ENCODE results near the gene RAI14.
A peak's percentile ranks its signal among the peaks of the same experiment; 100 is the strongest.
"Not testable (repeated sequence)": the region's sequence is repeated elsewhere in the genome, so short reads cannot be mapped to it uniquely, and the experiment has no call there.

RAI14 gene

GRCh38 chr5:34695275-34696027 is 39.3 kb downstream of the RAI14 start:
- no peak for TF ChIP-seq CTCF (IDR thresholded peaks at IDR 0.05; ENCODE audit: control insufficient read depth, extremely low read depth, insufficient read depth)
- no peak overlapping the region for H3K4me3 ChIP-seq (ENCODE audit: low read depth, low read length)
- DNase-seq (ENCODE audit: low read depth) = no peak

- no peak overlapping the region for H3K4me3 ChIP-seq (ENCODE audit: low read depth, low read length)
- no peak for TF ChIP-seq CTCF (IDR thresholded peaks at IDR 0.05; ENCODE audit: control insufficient read depth, extremely low read depth, insufficient read depth)
- no peak for DNase-seq (ENCODE audit: low read depth)
Observed at GRCh38 chr5:34697308-34698108, 41.4 kb downstream of the RAI14 start.

- H3K4me3 ChIP-seq (ENCODE audit: low read depth, low read length) = no peak overlapping the region
- TF ChIP-seq CTCF (IDR thresholded peaks at IDR 0.05; ENCODE audit: control insufficient read depth, extremely low read depth, insufficient read depth) = no peak
- DNase-seq (ENCODE audit: low read depth) = no peak
Observed at GRCh38 chr5:34698109-34698419, 41.9 kb downstream of the RAI14 start.

GRCh38 chr5:34698754-34699153 is 42.6 kb downstream of the RAI14 start:
- TF ChIP-seq CTCF (IDR thresholded peaks at IDR 0.05; ENCODE audit: control insufficient read depth, extremely low read depth, insufficient read depth) = no peak
- H3K4me3 ChIP-seq (ENCODE audit: low read depth, low read length) = no peak overlapping the region
- DNase-seq (ENCODE audit: low read depth) = no peak

GRCh38 chr5:34699155-34700077 is 43.3 kb downstream of the RAI14 start:
- peak; percentile 31 for DNase-seq (ENCODE audit: low read depth)
- TF ChIP-seq CTCF (IDR thresholded peaks at IDR 0.05; ENCODE audit: control insufficient read depth, extremely low read depth, insufficient read depth) = no peak
- no peak overlapping the region for H3K4me3 ChIP-seq (ENCODE audit: low read depth, low read length)

DNA sequence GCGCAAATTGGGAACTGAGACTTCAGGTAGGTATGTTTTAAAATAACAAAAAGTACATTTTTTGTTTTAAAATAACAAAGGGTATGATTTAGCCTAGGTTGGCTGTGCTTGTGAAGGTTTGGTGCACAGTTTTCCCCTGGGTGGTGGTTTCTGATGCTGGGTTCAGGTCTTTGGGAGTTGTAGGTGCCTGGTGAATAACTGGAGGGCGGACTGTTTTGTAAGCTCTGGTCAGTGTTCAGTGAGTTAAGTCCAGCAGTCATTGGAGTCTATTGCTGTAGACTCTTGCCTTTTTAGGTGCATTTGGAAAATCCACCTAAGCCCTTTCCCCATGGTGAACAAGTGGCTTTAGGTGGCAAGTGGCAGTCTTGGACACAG is 43.9 kb downstream of the RAI14 start:
- TF ChIP-seq CTCF (IDR thresholded peaks at IDR 0.05; ENCODE audit: control insufficient read depth, extremely low read depth, insufficient read depth) = no peak
- no peak overlapping the region for H3K4me3 ChIP-seq (ENCODE audit: low read depth, low read length)
- DNase-seq (ENCODE audit: low read depth) = no peak

DNA sequence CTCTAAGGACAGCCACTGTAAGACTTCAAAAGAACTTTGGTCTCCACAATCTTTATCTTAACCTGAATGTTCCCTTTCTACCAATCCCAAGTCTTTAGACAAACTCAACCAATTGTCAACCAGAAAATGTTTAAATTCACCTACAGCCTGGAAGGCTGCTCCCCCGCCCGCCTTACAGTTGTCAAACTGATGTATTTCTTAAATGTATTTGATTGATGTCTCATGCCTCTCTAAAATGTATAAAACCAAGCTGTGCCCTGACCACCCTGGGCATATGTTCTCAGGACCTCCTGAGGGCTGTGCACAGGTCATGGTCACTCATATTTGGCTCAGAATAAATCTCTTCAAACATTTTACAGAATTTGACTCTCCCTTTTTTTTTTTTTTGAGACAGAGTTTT is 45.3 kb downstream of the RAI14 start:
- not testable (repeated sequence) for DNase-seq (ENCODE audit: low read depth); H3K4me3 ChIP-seq (ENCODE audit: low read depth, low read length)

All from LNCaP clone FGC (cell line).